Mesenchymal stem cell (in vitro differentiated cells and primary cell): ENCODE data around the gene ACSS1.
A peak's percentile ranks its signal among the peaks of the same experiment; 100 is the strongest.

Experiments used
- DNase-seq: peaks from one replicate; pipeline ENCODE4 v3.0.0-alpha.2; 2013
- H2AFZ ChIP-seq: one replicate; pipeline ENCODE4 v1.6.1; 2013; ENCODE audit warnings: low read depth, mild to moderate bottlenecking, control low read depth, inconsistent platforms, low read length, moderate library complexity
- H2AK5ac ChIP-seq: 2 replicates; pipeline ENCODE4 v1.6.1; 2013; ENCODE audit warnings: low read length, moderate library complexity, mild to moderate bottlenecking, inconsistent platforms; ENCODE audit not compliant: severe bottlenecking
- H2BK120ac ChIP-seq: one replicate; pipeline ENCODE4 v1.6.1; 2013; ENCODE audit warnings: low read depth, mild to moderate bottlenecking, inconsistent platforms, low read length, moderate library complexity
- H2BK12ac ChIP-seq, 2 experiments: one replicate each; pipeline ENCODE4 v1.6.1; 2013; ENCODE audit warnings: inconsistent platforms in 2 of 2, low read length in 2 of 2, mild to moderate bottlenecking in 2 of 2, moderate library complexity in 2 of 2, control low read depth in 1 of 2
- H2BK15ac ChIP-seq: one replicate; pipeline ENCODE4 v1.6.1; 2013; ENCODE audit warnings: mild to moderate bottlenecking, low read depth, inconsistent platforms; ENCODE audit not compliant: poor library complexity, severe bottlenecking
- H2BK5ac ChIP-seq: 2 replicates; pipeline ENCODE4 v1.6.1; 2013; ENCODE audit warnings: low read depth, mild to moderate bottlenecking, low read length, control low read depth, inconsistent platforms; ENCODE audit not compliant: poor library complexity, severe bottlenecking
- H3K14ac ChIP-seq, 2 experiments: one replicate each; pipeline ENCODE4 v1.6.1; 2013; ENCODE audit warnings: inconsistent platforms in 2 of 2, low read length in 2 of 2, control low read depth in 1 of 2, mild to moderate bottlenecking in 1 of 2, moderate library complexity in 1 of 2
- H3K18ac ChIP-seq, 2 experiments: one replicate each; pipeline ENCODE4 v1.6.1; 2013; ENCODE audit warnings: inconsistent platforms in 2 of 2, low read length in 2 of 2, control low read depth in 1 of 2, low read depth in 1 of 2, mild to moderate bottlenecking in 1 of 2
- H3K23ac ChIP-seq, 2 experiments: one replicate each; pipeline ENCODE4 v1.6.1; 2013; ENCODE audit warnings: inconsistent platforms in 2 of 2, low read length in 2 of 2, mild to moderate bottlenecking in 2 of 2, moderate library complexity in 2 of 2, control low read depth in 1 of 2
- H3K27ac ChIP-seq: 2 replicates; pipeline ENCODE4 v1.5.1; 2013; ENCODE audit warnings: mild to moderate bottlenecking, moderate library complexity, low read length, control low read depth, inconsistent platforms; ENCODE audit not compliant: poor library complexity, severe bottlenecking
- H3K27me3 ChIP-seq, 2 experiments: 2 replicates each; pipeline versions ENCODE4 v1.6.1 to v1.7.0; 2013; ENCODE audit warnings: low read length in 2 of 2, mild to moderate bottlenecking in 2 of 2, moderate library complexity in 2 of 2, control low read depth in 1 of 2, inconsistent platforms in 1 of 2; ENCODE audit not compliant: control insufficient read depth in 1 of 2, insufficient read depth in 1 of 2
- H3K36me3 ChIP-seq, 2 experiments: 2 replicates each; pipeline versions ENCODE4 v1.6.1 to v1.7.0; 2013; ENCODE audit warnings: low read length in 2 of 2, control low read depth in 1 of 2, inconsistent platforms in 1 of 2, low read depth in 1 of 2, mild to moderate bottlenecking in 1 of 2; ENCODE audit not compliant: insufficient read depth in 2 of 2, control insufficient read depth in 1 of 2
- H3K4ac ChIP-seq, 2 experiments: one replicate each; pipeline ENCODE4 v1.6.1; 2013; ENCODE audit warnings: inconsistent platforms in 2 of 2, low read length in 2 of 2, mild to moderate bottlenecking in 2 of 2, moderate library complexity in 2 of 2, control low read depth in 1 of 2, low read depth in 1 of 2
- H3K4me1 ChIP-seq: 2 replicates; pipeline ENCODE4 v1.6.1; 2013; ENCODE audit warnings: low read depth, low read length, control low read depth; ENCODE audit not compliant: control insufficient read depth, insufficient read depth
- H3K4me2 ChIP-seq: 2 replicates; pipeline ENCODE4 v1.6.1; 2013; ENCODE audit warnings: low read length, mild to moderate bottlenecking, inconsistent platforms; ENCODE audit not compliant: poor library complexity, severe bottlenecking
- H3K4me3 ChIP-seq, 2 experiments: 2 replicates each; pipeline versions ENCODE4 v1.5.1 to v1.7.0; 2013; ENCODE audit warnings: low read length in 2 of 2, mild to moderate bottlenecking in 2 of 2, control low read depth in 1 of 2, low read depth in 1 of 2; ENCODE audit not compliant: insufficient read depth in 1 of 2
- H3K79me1 ChIP-seq: replicated peaks from 2 replicates; pipeline ENCODE4 v1.6.1; 2013; ENCODE audit warnings: mild to moderate bottlenecking, control low read depth, low read length, inconsistent platforms; ENCODE audit not compliant: poor library complexity, severe bottlenecking
- H3K9ac ChIP-seq: 2 replicates; pipeline ENCODE4 v1.7.0; 2013; ENCODE audit warnings: mild to moderate bottlenecking, low read length, moderate library complexity
- H3K9me3 ChIP-seq: 2 replicates; pipeline ENCODE4 v1.7.0; 2013; ENCODE audit warnings: mild to moderate bottlenecking, low read length; ENCODE audit not compliant: control insufficient read depth
- H4K8ac ChIP-seq: one replicate; pipeline ENCODE4 v1.6.1; 2013; ENCODE audit warnings: inconsistent platforms, mild to moderate bottlenecking, low read length, moderate library complexity
- H4K91ac ChIP-seq: one replicate; pipeline ENCODE4 v1.6.1; 2013; ENCODE audit warnings: mild to moderate bottlenecking, low read length, inconsistent platforms
- WGBS: methylation state at CpG from one replicate; pipeline ENCODE4 v1.1.7; 2013; ENCODE audit warnings: mixed read lengths; 5-methylcytosine and 5-hydroxymethylcytosine counted together

ACSS1 gene

DNA sequence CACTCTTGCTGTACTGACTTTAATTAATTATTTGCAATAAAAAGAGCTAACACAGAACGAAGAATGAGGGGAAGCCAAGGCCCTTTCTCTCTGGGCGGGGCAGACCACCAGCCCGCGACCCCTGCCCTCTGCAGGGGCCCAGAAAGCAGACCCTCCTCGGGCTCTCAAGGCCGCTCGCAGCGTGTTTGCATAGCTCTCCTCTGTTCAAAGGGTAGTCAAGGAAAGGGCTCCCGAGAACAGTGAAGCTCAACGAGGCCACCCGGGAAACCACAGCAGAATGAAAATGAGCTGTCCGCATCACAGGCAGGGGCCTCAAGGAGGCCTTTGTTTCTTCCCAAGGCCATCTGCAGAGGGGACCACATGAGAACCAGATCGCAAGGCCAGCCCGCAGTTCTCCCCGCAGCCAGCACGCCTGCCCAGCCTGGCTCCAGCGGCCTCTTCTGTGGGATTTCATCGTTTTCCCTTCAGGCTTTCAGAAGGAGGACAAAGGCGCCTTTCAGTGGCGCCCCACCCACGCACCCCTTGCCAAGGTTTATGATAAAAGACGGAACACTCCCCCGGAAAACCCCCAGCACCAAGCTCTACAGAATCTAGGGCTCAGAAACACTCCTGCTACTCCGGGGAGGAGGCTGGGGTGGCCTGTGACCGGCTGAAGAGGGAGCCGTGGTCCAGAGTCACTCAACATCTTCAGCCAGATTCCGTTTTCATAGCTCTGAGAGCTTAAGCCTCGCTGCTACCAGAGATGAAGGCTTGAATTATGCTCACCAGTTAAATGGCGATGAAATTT is 25.3 kb downstream of the ACSS1 start:
- no peaks in the 10 kb centered on the region for H3K79me1 ChIP-seq
- no peak overlapping the region for H2BK12ac ChIP-seq
- no peak overlapping the region for H2BK15ac ChIP-seq
- H3K18ac ChIP-seq, result no peak overlapping the region
- H3K36me3 ChIP-seq, result peaks cover 0 to 4% of the 10 kb centered on the region in 2 experiments
- H3K4ac ChIP-seq, result no peak overlapping the region
- peaks cover 4% of the 10 kb centered on the region for H3K4me1 ChIP-seq
- no peak overlapping the region for H3K14ac ChIP-seq
- no peaks in the 10 kb centered on the region for H3K9me3 ChIP-seq
- no peak overlapping the region for H4K91ac ChIP-seq
- H2AFZ ChIP-seq, result peak overlapping the region; percentile 3
- H2BK120ac ChIP-seq, result no peak overlapping the region
- H3K27ac ChIP-seq, result no peak overlapping the region
- H3K9ac ChIP-seq, result peak overlapping the region; percentile 29
- H3K23ac ChIP-seq, result no peak overlapping the region
- no peak overlapping the region for H2BK5ac ChIP-seq
- peaks cover 0 to 4% of the 10 kb centered on the region in 2 experiments for H3K27me3 ChIP-seq
- no peak overlapping the region for H2AK5ac ChIP-seq
- WGBS, result 85% methylated on average over 29 of the region's 29 CpGs
- no peak overlapping the region for H3K4me3 ChIP-seq
- no peak for DNase-seq
- no peak overlapping the region for H4K8ac ChIP-seq
- H3K4me2 ChIP-seq, result no peak overlapping the region

DNA sequence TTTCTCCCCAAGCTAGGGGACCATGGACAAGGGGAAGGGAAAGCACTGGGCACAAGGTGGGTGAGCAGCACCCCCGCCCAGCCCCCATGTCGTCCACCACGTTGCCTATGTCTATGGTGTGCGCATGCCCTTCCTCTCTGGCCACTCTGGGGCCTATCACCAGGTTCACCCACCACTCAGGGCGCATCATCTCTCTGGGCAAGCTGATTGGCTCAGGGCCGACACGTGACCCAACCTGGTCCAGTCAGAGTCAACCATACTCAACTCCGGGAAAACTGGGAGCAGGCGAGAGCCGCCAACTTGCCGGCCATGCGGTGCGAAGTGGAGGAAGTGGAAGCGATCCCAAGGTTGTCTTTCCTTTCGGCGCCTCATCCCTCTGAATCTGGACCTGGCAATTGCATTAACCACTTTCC is 25.9 kb downstream of the ACSS1 start:
- no peak overlapping the region for H4K8ac ChIP-seq
- H3K4me1 ChIP-seq, result peaks cover under 1% of the 10 kb centered on the region
- no peaks in the 10 kb centered on the region for H3K27me3 ChIP-seq
- H3K79me1 ChIP-seq, result no peaks in the 10 kb centered on the region
- no peak overlapping the region for H3K14ac ChIP-seq
- no peaks in the 10 kb centered on the region for H3K9me3 ChIP-seq
- no peak overlapping the region for H2BK15ac ChIP-seq
- H2BK120ac ChIP-seq, result no peak overlapping the region
- no peak overlapping the region for H3K4ac ChIP-seq
- no peak overlapping the region for H2AK5ac ChIP-seq
- H3K9ac ChIP-seq, result no peak overlapping the region
- peaks cover 0 to 4% of the 10 kb centered on the region in 2 experiments for H3K36me3 ChIP-seq
- WGBS, result 92% methylated on average over 14 of the region's 16 CpGs
- H3K23ac ChIP-seq, result no peak overlapping the region
- DNase-seq, result no peak
- H3K4me2 ChIP-seq, result no peak overlapping the region
- H2BK5ac ChIP-seq, result no peak overlapping the region
- no peak overlapping the region for H3K27ac ChIP-seq
- peak overlapping the region in 1 of 2 experiments; percentile 5 for H3K4me3 ChIP-seq
- no peak overlapping the region for H4K91ac ChIP-seq
- H2BK12ac ChIP-seq, result no peak overlapping the region
- no peak overlapping the region for H3K18ac ChIP-seq
- peak overlapping the region; percentile 3 for H2AFZ ChIP-seq

DNA sequence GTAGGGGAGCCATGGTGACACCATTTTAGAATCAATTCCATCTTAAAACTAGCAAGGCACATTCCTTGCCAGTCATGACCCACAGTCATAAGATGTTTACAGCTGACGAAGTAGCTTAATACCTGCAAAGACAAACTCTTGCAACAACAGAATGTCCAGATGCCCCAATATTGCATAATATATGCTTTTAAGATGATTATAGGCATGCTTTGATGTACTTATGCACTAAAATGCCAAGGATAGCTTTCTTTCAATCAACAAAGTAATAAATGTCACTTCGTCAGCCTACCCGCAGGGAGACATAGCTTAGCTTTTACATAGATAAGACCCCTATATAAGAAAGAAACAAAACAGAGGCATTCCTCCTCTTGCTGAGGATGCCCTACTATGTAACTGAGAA is 26.7 kb downstream of the ACSS1 start:
- 83% methylated on average over 2 of the region's 3 CpGs for WGBS
- H2BK12ac ChIP-seq, result no peak overlapping the region
- no peak for DNase-seq
- H3K36me3 ChIP-seq, result peaks cover 0 to 4% of the 10 kb centered on the region in 2 experiments
- no peak overlapping the region for H3K4ac ChIP-seq
- H2BK5ac ChIP-seq, result no peak overlapping the region
- H3K27me3 ChIP-seq, result no peaks in the 10 kb centered on the region
- H3K9me3 ChIP-seq, result no peaks in the 10 kb centered on the region
- H3K9ac ChIP-seq, result no peak overlapping the region
- no peaks in the 10 kb centered on the region for H3K4me1 ChIP-seq
- no peak overlapping the region for H2BK15ac ChIP-seq
- H3K79me1 ChIP-seq, result no peaks in the 10 kb centered on the region
- H3K14ac ChIP-seq, result no peak overlapping the region
- H3K18ac ChIP-seq, result no peak overlapping the region
- H3K4me2 ChIP-seq, result no peak overlapping the region
- no peak overlapping the region for H3K4me3 ChIP-seq
- H4K8ac ChIP-seq, result no peak overlapping the region
- no peak overlapping the region for H4K91ac ChIP-seq
- H2AK5ac ChIP-seq, result no peak overlapping the region
- H3K23ac ChIP-seq, result no peak overlapping the region
- no peak overlapping the region for H3K27ac ChIP-seq
- no peak overlapping the region for H2BK120ac ChIP-seq
- no peak overlapping the region for H2AFZ ChIP-seq

DNA sequence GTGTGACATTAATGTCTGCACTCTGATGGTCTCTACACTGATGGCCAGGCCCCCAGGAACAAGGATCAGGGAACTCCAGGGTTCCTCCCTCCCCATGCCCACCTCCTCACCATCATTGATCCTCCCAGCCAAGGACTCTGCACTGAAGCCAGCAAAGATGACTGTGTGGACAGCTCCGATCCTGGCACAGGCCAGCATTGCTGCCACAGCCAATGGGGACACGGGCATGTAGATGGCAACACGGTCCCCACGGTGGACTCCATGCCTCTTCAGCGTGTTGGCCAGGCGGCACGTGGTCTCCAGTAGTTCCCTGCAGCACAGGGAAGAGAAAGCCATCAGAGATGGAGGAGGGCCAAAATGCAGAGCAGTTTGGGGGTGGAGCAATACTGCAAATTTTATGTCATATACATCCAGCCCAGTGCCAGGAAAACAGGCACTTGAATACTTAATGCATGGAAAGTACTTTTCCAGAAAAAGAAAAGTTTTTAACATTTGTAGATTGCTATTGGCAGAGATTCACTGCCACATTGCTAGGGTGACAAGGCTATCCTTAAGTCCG is 27.2 kb downstream of the ACSS1 start:
- Histone ChIP-seq H3K18ac (no peak overlapping the region), H2BK5ac (no peak overlapping the region)

More for the DNA sequence above, 27.2 kb downstream of the ACSS1 start:
- Histone ChIP-seq H4K8ac (no peak overlapping the region), H3K4me1 (no peaks in the 10 kb centered on the region), H3K9ac (no peak overlapping the region), H3K27ac (no peak overlapping the region), H3K14ac (no peak overlapping the region), H4K91ac (no peak overlapping the region), H3K27me3 (no peaks in the 10 kb centered on the region), H3K4ac (no peak overlapping the region), H2BK12ac (no peak overlapping the region), H3K4me3 (no peak overlapping the region), H3K79me1 (no peaks in the 10 kb centered on the region), H2BK15ac (no peak overlapping the region), H3K4me2 (no peak overlapping the region), H2AFZ (no peak overlapping the region), H3K36me3 (peaks cover 0 to 4% of the 10 kb centered on the region in 2 experiments), H2BK120ac (no peak overlapping the region), H3K9me3 (no peaks in the 10 kb centered on the region), H2AK5ac (no peak overlapping the region), H3K23ac (no peak overlapping the region)
- 79% methylated on average over 8 of the region's 8 CpGs for WGBS
- DNase-seq, result no peak
